Measurements from ENCODE around the gene SUFU. TPM values are rescaled to one million over a fixed set of nuclear protein-coding genes. Genes with fewer than 3 reads are reported as not detected.
"Not testable (repeated sequence)": the region's sequence is repeated elsewhere in the genome, so short reads cannot be mapped to it uniquely, and the experiment has no call there.

The SUFU gene
- total RNA-seq, result 10 to 100 TPM in 1 of 4 donors, 1 to 10 TPM in 3; 5.0 to 10.5 (median 6.7) TPM
- 1 to 10 TPM; 1.2 to 6.6 (median 3.2) TPM for polyA plus RNA-seq

DNA sequence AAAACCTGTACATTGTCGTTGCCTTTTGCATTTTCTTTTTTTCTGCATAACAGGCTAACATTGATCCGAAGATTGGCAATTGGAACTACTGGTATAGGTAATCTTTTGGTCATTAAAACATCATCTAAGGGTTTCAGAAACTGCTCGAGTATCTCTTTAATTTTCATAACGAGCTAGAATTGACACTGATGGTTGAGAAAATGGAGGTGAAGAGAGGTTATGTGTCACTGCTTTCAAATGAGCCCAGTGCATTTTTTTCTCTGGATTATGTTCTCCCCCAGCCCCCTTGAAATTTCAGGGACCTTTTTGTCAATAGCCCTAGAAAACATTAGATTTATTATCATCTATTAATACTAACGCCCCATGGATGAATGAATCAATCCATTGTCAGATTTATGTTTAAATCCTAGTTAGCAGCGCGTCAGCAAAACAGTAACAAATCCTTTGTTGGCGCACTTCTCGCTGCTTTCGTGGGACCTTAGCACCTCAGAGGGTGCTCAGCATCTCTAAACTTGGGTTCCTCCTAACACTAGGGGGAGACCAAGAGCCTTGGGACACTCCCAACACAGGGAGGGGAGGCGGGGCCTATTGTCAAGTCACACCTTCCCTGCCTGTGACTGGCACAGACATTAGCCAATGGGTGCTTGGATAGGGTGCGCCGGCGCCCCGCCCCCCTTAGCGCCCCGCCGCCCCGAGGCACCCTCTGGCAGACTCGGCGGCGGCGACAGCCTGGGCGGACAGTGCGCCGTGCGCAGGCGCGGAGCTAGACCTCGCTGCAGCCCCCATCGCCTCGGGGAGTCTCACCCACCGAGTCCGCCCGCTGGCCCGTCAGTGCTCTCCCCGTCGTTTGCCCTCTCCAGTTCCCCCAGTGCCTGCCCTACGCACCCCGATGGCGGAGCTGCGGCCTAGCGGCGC lies at the start of gene SUFU:
SUFU (plus strand) TSS at position 709 of the 915 bp plus-strand sequence; CDS start at position 890, 181 bp downstream.
- intact Hi-C loops (cut with DNase I), result loop anchor here (1.0 to 5.0 kb wide), 4 partner anchors 80 to 351 kb away; partner anchors contain the start of genes NOLC1 and TRIM8
- DNase-seq, result peak; percentile 99
- H3K27me3 ChIP-seq, result no peaks in the 10 kb centered on the region
- peaks cover 0 to 4% (median 0%) of the 10 kb centered on the region in 4 donors for H3K36me3 ChIP-seq
- TF ChIP-seq POLR2AphosphoS5 (IDR thresholded peaks at IDR 0.05), result peak; percentile 67 to 86 (median 80)
- TF ChIP-seq CTCF (IDR thresholded peaks at IDR 0.05), result peak; percentile 76 to 94 (median 84)
- TF ChIP-seq EP300 (IDR thresholded peaks at IDR 0.05), result no peak
- peak in 1 of 2 donors; percentile 12 for TF ChIP-seq POLR2A (IDR thresholded peaks at IDR 0.05)
- peak within 1 kb of the TSS; percentile 81 to 97 (median 94) for H3K4me3 ChIP-seq
- WGBS, 2 donors, result 1% methylated on average over 44 of the region's 44 CpGs
- H3K9me3 ChIP-seq, result no peaks in the 10 kb centered on the region
- peak within 1 kb of the TSS; percentile 91 to 98 (median 94) for H3K27ac ChIP-seq
- peaks cover 0 to 54% (median 47%) of the 10 kb centered on the region in 4 donors for H3K4me1 ChIP-seq

DNA sequence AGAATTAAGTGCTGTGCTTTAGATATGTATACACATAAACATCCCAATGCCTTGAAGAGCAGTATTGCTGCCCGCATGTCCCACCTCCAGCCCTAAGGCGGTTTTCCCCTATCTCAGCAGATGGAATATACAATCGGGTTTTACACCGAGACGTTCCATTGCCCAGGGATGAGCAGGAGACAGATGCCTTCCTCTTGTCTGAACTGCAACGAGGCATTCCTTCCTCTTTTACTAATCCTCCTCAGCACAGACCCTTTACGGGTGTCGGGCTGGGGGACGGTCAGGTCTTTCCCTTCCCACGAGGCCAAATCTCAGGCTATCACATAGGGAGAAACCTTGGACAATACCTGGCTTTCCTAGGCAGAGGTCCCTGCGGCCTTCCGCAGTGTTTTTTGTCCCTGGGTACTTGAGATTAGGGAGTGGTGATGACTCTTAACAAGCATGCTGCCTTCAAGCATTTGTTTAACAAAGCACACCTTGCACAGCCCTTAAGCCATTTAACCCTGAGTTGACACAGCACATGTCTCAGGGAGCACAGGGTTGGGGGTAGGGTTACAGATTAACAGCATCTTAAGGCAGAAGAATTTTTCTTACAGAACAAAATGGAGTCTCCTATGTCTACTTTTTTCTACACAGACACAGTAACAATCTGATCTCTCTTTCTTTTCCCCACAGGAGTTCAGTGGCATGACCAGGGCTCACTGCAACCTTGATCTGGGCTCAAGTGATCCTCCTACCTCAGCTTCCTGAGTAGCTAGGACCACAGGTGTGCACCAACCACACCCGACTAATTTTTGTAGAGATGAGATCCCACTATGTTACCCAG lies 48.9 kb upstream of the SUFU start:
- DNase-seq; H3K27ac ChIP-seq; H3K9me3 ChIP-seq; H3K36me3 ChIP-seq; H3K27me3 ChIP-seq; H3K4me3 ChIP-seq; intact Hi-C loops (cut with DNase I): not testable (repeated sequence)
- WGBS, 2 donors, result 80 to 86% methylated on average over 13 of the region's 13 CpGs
- H3K4me1 ChIP-seq, result peaks cover 0 to 14% (median 12%) of the 10 kb centered on the region in 4 donors

- intact Hi-C loops (cut with DNase I), result no loop called here
- no peaks in the 10 kb centered on the region for H3K27me3 ChIP-seq
- WGBS, 2 donors, result 81 to 90% methylated on average over 7 of the region's 7 CpGs
- H3K27ac ChIP-seq, result no peak overlapping the region
- H3K4me1 ChIP-seq, result peaks cover 0 to 12% (median 10%) of the 10 kb centered on the region in 4 donors
- no peaks in the 10 kb centered on the region for H3K36me3 ChIP-seq
- H3K4me3 ChIP-seq, result no peak overlapping the region
- no peaks in the 10 kb centered on the region for H3K9me3 ChIP-seq
- no peak for DNase-seq
- no peak for TF ChIP-seq POLR2AphosphoS5 (IDR thresholded peaks at IDR 0.05)
- TF ChIP-seq EP300 (IDR thresholded peaks at IDR 0.05), result no peak
- TF ChIP-seq POLR2A (IDR thresholded peaks at IDR 0.05), result no peak
- TF ChIP-seq CTCF (IDR thresholded peaks at IDR 0.05), result no peak
These were observed 47.8 kb upstream of the SUFU start for GRCh38 chr10:102455893-102456471.

DNA sequence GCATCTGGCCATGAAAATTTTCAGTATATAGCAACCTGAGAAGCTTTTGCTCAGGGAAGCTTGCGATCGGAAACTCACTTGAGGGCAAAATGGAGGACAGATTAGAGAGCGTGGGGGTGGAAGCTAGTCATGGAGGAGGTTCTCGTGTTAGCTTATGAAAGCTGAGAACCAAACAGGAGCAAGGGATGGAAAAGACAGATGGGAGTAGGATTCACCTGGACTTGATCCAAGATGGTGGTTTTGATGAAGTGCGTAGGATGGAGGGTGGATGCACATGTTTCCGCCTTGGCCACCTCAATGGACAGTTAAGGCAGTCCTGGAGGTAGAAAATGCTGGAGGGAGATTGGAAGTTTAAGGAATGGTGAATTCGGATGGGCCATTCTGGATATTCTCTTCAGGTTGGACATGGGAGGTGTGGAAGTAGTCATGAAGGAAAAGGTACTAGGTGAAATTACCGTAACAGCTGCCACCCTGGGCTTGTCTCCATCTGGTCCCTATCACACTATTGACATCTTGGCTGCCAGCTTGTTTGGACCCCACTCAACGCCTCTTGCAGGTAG lies 46.1 kb upstream of the SUFU start:
- H3K9me3 ChIP-seq, result no peaks in the 10 kb centered on the region
- intact Hi-C loops (cut with DNase I), result no loop called here

More for the DNA sequence above, 46.1 kb upstream of the SUFU start:
- WGBS, 2 donors, result 89% methylated on average over 9 of the region's 9 CpGs
- Histone ChIP-seq H3K27ac (no peak overlapping the region), H3K27me3 (no peaks in the 10 kb centered on the region), H3K36me3 (no peaks in the 10 kb centered on the region), H3K4me1 (peaks cover 0 to 19% (median 12%) of the 10 kb centered on the region in 4 donors), H3K4me3 (no peak overlapping the region)
- TF ChIP-seq POLR2A (IDR thresholded peaks at IDR 0.05) (no peak), CTCF (IDR thresholded peaks at IDR 0.05) (no peak), POLR2AphosphoS5 (IDR thresholded peaks at IDR 0.05) (no peak), EP300 (IDR thresholded peaks at IDR 0.05) (no peak)
- no peak for DNase-seq

Data from sigmoid colon (tissue), 7 donors.